ENCODE measurements around the gene QRICH1.

QRICH1 gene

GRCh38 chr3:49093853-49094767 is at the start of gene QRICH1:
TSS of gene QRICH1 (minus strand) at chr3:49094071. CDS start at chr3:49077017, 17,054 bp downstream.
- peak; percentile 98 for DNase-seq

- DNase-seq: no peak
These were observed 46.2 kb upstream of the QRICH1 start for GRCh38 chr3:49140080-49140479.

- no peak for DNase-seq
These were observed 41.6 kb upstream of the QRICH1 start for GRCh38 chr3:49135499-49135898.

GRCh38 chr3:49134471-49135265 is 40.8 kb upstream of the QRICH1 start:
- DNase-seq: no peak

GRCh38 chr3:49133226-49133951 is 39.5 kb upstream of the QRICH1 start:
- DNase-seq: no peak

- DNase-seq: no peak
These were observed 38.8 kb upstream of the QRICH1 start, which contains the start of gene LAMB2 for GRCh38 chr3:49132437-49133225. TSS of gene LAMB2 (minus strand) at chr3:49133050. CDS start at chr3:49132867, 183 bp downstream.

GRCh38 chr3:49132073-49132436 is 38.2 kb upstream of the QRICH1 start:
- no peak for DNase-seq

GRCh38 chr3:49131576-49131975 is 37.7 kb upstream of the QRICH1 start:
- no peak for DNase-seq

GRCh38 chr3:49131040-49131439 is 37.2 kb upstream of the QRICH1 start:
- no peak for DNase-seq

- peak; percentile 4 for DNase-seq
These were observed 31.3 kb upstream of the QRICH1 start for GRCh38 chr3:49124991-49125670.

- no peak for DNase-seq
These were observed 30.3 kb upstream of the QRICH1 start for GRCh38 chr3:49124203-49124602.

GRCh38 chr3:49123687-49124086 is 29.8 kb upstream of the QRICH1 start:
- no peak for DNase-seq

- no peak for DNase-seq
These were observed 29.1 kb upstream of the QRICH1 start for GRCh38 chr3:49122886-49123545.

GRCh38 chr3:49122451-49122850 is 28.6 kb upstream of the QRICH1 start:
- no peak for DNase-seq

- no peak for DNase-seq
These were observed 28.2 kb upstream of the QRICH1 start for GRCh38 chr3:49122022-49122421.

GRCh38 chr3:49121132-49121736 is 27.4 kb upstream of the QRICH1 start:
- DNase-seq: no peak

GRCh38 chr3:49120438-49121131 is 26.7 kb upstream of the QRICH1 start, which contains the start of gene USP19:
TSS of gene USP19 (minus strand) at chr3:49120823. CDS start at chr3:49119145, 1,678 bp downstream.
- peak; percentile 96 for DNase-seq

GRCh38 chr3:49120096-49120437 is 26.2 kb upstream of the QRICH1 start:
- DNase-seq: peak; percentile 7

- DNase-seq: no peak
These were observed 25.6 kb upstream of the QRICH1 start for GRCh38 chr3:49119439-49119838.

GRCh38 chr3:49119036-49119435 is 25.2 kb upstream of the QRICH1 start:
- no peak for DNase-seq

All from CD4-positive, alpha-beta T cell treated with Interleukin-21 for 1 hour (primary cell).